Astrocyte (in vitro differentiated cells and primary cell): ENCODE measurements around the gene ATRN. TPM values are rescaled to one million over a fixed set of nuclear protein-coding genes. Genes with fewer than 3 reads are reported as not detected.

ENCODE experiments used
- DNase-seq: peaks from one replicate; pipeline ENCODE4 v3.0.0-alpha.2; 2010; ENCODE audit warnings: low read depth
- FAIRE-seq: peaks from 2 replicates; lab custom pipeline; 2011; peaks lifted over from hg19 to GRCh38; lab: Jason Lieb, UNC
- H2AFZ ChIP-seq: 2 replicates; pipeline ENCODE4 v1.6.0; 2012; ENCODE audit warnings: low read depth, low read length, inconsistent platforms
- H3K27ac ChIP-seq: 2 replicates; pipeline ENCODE4 v1.5.1; 2011; ENCODE audit warnings: low read depth, low read length, inconsistent platforms
- H3K27me3 ChIP-seq: 2 replicates; pipeline ENCODE4 v1.6.0; 2011; ENCODE audit warnings: low read length, inconsistent platforms; ENCODE audit not compliant: insufficient read depth
- H3K36me3 ChIP-seq: 2 replicates; pipeline ENCODE4 v1.5.1; 2011; ENCODE audit warnings: low read length, inconsistent platforms; ENCODE audit not compliant: insufficient read depth
- H3K4me1 ChIP-seq: 2 replicates; pipeline ENCODE4 v1.5.1; 2011; ENCODE audit warnings: low read length, inconsistent platforms; ENCODE audit not compliant: insufficient read depth
- H3K4me2 ChIP-seq: 2 replicates; pipeline ENCODE4 v1.6.0; 2012; ENCODE audit warnings: low read length, inconsistent platforms
- H3K4me3 ChIP-seq: 2 replicates; pipeline ENCODE4 v1.5.1; 2011; ENCODE audit warnings: low read depth, mild to moderate bottlenecking, low read length, inconsistent platforms; ENCODE audit not compliant: insufficient read depth
- H3K79me2 ChIP-seq: 2 replicates; pipeline ENCODE4 v1.6.0; 2012; ENCODE audit warnings: mild to moderate bottlenecking, low read length, inconsistent platforms; ENCODE audit not compliant: insufficient read depth
- H3K9ac ChIP-seq: 2 replicates; pipeline ENCODE4 v1.6.0; 2012; ENCODE audit warnings: mild to moderate bottlenecking, low read length, inconsistent platforms
- H3K9me3 ChIP-seq: 2 replicates; pipeline ENCODE4 v1.5.1; 2012; ENCODE audit warnings: low read depth, mild to moderate bottlenecking, low read length, inconsistent platforms; ENCODE audit not compliant: insufficient read depth
- H4K20me1 ChIP-seq: 2 replicates; pipeline ENCODE4 v1.6.0; 2012; ENCODE audit warnings: low read length, inconsistent platforms; ENCODE audit not compliant: insufficient read depth
- H3K27ac Mint-ChIP-seq: one replicate; pipeline ENCODE4 v1.8.0; 2021; ENCODE audit warnings: mild to moderate bottlenecking, mixed read lengths; ENCODE audit not compliant: unreplicated experiment
- H3K27me3 Mint-ChIP-seq: one replicate; pipeline ENCODE4 v1.8.0; 2021; ENCODE audit warnings: low read depth, mixed read lengths; ENCODE audit not compliant: unreplicated experiment
- H3K36me3 Mint-ChIP-seq: one replicate; pipeline ENCODE4 v1.8.0; 2021; ENCODE audit warnings: low read depth, mixed read lengths; ENCODE audit not compliant: unreplicated experiment
- H3K4me1 Mint-ChIP-seq: one replicate; pipeline ENCODE4 v1.8.0; 2021; ENCODE audit warnings: low read depth, mixed read lengths; ENCODE audit not compliant: unreplicated experiment
- H3K4me3 Mint-ChIP-seq: one replicate; pipeline ENCODE4 v1.8.0; 2021; ENCODE audit warnings: mild to moderate bottlenecking, moderate library complexity, mixed read lengths; ENCODE audit not compliant: unreplicated experiment
- H3K9me3 Mint-ChIP-seq: one replicate; pipeline ENCODE4 v1.8.0; 2021; ENCODE audit warnings: mild to moderate bottlenecking, mixed read lengths; ENCODE audit not compliant: unreplicated experiment
- EZH2 ChIP-seq: IDR thresholded peaks from 2 replicates; pipeline ENCODE4 v1.6.1; 2012; ENCODE audit warnings: mild to moderate bottlenecking, low read length, inconsistent platforms; ENCODE audit not compliant: insufficient read depth
- total RNA-seq: library from RNA; stranded (reverse); gene quantifications from 2 replicates; pipeline ENCODE4 v1.2.1, GENCODE V29; 2021
- TF ChIP-seq, protein P1 (sequence below): IDR thresholded peaks from 2 replicates; pipeline ENCODE4 v1.5.1; 2011; ENCODE audit warnings: low read depth, mild to moderate bottlenecking, inconsistent platforms, low read length, moderate library complexity; ENCODE audit not compliant: insufficient read depth

ATRN gene
- total RNA-seq, 1 donor from 2014 or later: 33.8 TPM

- Histone ChIP-seq H3K79me2 (no peaks in the 10 kb centered on the region), H3K27ac (no peak overlapping the region), H3K9me3 (no peaks in the 10 kb centered on the region), H3K9ac (no peak overlapping the region), H3K36me3 (peaks cover 7% of the 10 kb centered on the region), H4K20me1 (no peaks in the 10 kb centered on the region), H3K27me3 (no peaks in the 10 kb centered on the region), H3K4me3 (no peak overlapping the region), H3K4me1 (no peaks in the 10 kb centered on the region), H3K4me2 (no peak overlapping the region), H2AFZ (no peak overlapping the region)
- Mint-ChIP-seq H3K9me3 (no peaks in the 10 kb centered on the region), H3K4me3 (no peak overlapping the region), H3K36me3 (peaks cover 2% of the 10 kb centered on the region), H3K27ac (no peak overlapping the region), H3K27me3 (no peaks in the 10 kb centered on the region), H3K4me1 (peaks cover 2% of the 10 kb centered on the region)
- FAIRE-seq (no peak), DNase-seq (no peak)
- TF ChIP-seq EZH2: no peak
- TF ChIP-seq, protein P1, sequence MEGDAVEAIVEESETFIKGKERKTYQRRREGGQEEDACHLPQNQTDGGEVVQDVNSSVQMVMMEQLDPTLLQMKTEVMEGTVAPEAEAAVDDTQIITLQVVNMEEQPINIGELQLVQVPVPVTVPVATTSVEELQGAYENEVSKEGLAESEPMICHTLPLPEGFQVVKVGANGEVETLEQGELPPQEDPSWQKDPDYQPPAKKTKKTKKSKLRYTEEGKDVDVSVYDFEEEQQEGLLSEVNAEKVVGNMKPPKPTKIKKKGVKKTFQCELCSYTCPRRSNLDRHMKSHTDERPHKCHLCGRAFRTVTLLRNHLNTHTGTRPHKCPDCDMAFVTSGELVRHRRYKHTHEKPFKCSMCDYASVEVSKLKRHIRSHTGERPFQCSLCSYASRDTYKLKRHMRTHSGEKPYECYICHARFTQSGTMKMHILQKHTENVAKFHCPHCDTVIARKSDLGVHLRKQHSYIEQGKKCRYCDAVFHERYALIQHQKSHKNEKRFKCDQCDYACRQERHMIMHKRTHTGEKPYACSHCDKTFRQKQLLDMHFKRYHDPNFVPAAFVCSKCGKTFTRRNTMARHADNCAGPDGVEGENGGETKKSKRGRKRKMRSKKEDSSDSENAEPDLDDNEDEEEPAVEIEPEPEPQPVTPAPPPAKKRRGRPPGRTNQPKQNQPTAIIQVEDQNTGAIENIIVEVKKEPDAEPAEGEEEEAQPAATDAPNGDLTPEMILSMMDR: no peak
Observed at GRCh38 chr20:3565851-3566250, 95.0 kb downstream of the ATRN start.

DNA sequence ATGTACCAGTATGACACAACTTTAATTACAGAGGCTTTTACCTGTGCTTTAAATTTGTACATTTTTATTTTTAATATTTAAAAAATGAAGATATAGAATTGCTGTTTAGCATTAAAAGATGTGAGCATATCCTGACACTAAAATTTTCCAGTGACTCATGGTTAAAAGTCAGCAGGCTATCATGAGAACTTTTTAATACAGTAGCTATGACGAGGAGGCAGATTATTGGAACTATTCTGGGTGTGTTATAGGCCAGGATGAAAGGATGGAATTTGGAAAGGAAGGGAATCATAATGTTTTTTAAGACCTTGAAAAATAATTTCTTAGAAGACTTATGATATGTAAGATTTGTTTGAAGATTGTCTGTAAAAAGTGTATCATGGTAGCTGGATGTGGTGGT is 101.3 kb downstream of the ATRN start:
- TF ChIP-seq, protein P1: no peak
- TF ChIP-seq EZH2: no peak

DNA sequence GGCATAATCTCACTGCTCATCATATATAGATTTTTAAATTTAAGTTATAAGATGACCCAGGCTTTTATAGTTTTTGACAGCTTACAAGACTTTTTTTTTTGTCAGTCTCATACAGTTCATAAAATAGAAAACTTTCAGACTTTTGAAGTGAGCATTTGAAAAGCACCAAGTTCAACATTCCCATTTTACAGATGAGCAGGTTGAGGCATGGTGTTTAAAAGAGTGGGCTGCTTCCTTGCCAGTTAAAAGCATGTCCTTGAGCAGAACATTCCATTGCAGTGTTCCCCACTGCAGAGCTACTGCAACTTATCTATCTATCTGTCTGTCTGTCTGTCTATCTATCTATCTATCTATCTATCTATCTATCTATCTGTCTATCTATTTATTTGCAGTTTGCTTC is 105.5 kb downstream of the ATRN start:
- FAIRE-seq: no peak
- Histone ChIP-seq H3K79me2 (no peaks in the 10 kb centered on the region), H3K9me3 (no peaks in the 10 kb centered on the region), H3K4me1 (no peaks in the 10 kb centered on the region), H3K27ac (no peak overlapping the region), H3K27me3 (no peaks in the 10 kb centered on the region), H3K9ac (no peak overlapping the region), H2AFZ (no peak overlapping the region), H3K36me3 (peaks cover 8% of the 10 kb centered on the region), H4K20me1 (peaks cover 1% of the 10 kb centered on the region), H3K4me3 (no peak overlapping the region), H3K4me2 (no peak overlapping the region)
- H3K27me3 Mint-ChIP-seq: no peaks in the 10 kb centered on the region
- no peaks in the 10 kb centered on the region for H3K4me1 Mint-ChIP-seq
- H3K36me3 Mint-ChIP-seq: peaks cover 21% of the 10 kb centered on the region
- TF ChIP-seq, protein P1: no peak
- TF ChIP-seq EZH2: no peak
- no peak overlapping the region for H3K4me3 Mint-ChIP-seq
- H3K9me3 Mint-ChIP-seq: peaks cover 3% of the 10 kb centered on the region
- no peak for DNase-seq
- no peak overlapping the region for H3K27ac Mint-ChIP-seq

More for the DNA sequence above, 101.3 kb downstream of the ATRN start:
- no peaks in the 10 kb centered on the region for H3K9me3 ChIP-seq
- H3K27me3 ChIP-seq: no peaks in the 10 kb centered on the region
- H3K4me3 Mint-ChIP-seq: no peak overlapping the region
- H3K4me3 ChIP-seq: no peak overlapping the region
- H3K9me3 Mint-ChIP-seq: no peaks in the 10 kb centered on the region
- no peak overlapping the region for H3K9ac ChIP-seq
- no peak overlapping the region for H2AFZ ChIP-seq
- no peak overlapping the region for H3K27ac ChIP-seq
- no peaks in the 10 kb centered on the region for H3K4me1 ChIP-seq
- H3K27me3 Mint-ChIP-seq: no peaks in the 10 kb centered on the region
- peaks cover 8% of the 10 kb centered on the region for H3K36me3 Mint-ChIP-seq
- no peak for FAIRE-seq
- no peak overlapping the region for H3K4me2 ChIP-seq
- peak; percentile 8 for DNase-seq
- H3K27ac Mint-ChIP-seq: no peak overlapping the region
- H3K79me2 ChIP-seq: no peaks in the 10 kb centered on the region
- no peaks in the 10 kb centered on the region for H4K20me1 ChIP-seq
- H3K4me1 Mint-ChIP-seq: peaks cover 4% of the 10 kb centered on the region
- H3K36me3 ChIP-seq: peaks cover 8% of the 10 kb centered on the region
